Astrocyte (in vitro differentiated cells and primary cell): ENCODE measurements around the gene ZBTB22.

Experiments used
- EZH2 ChIP-seq: IDR thresholded peaks from 2 replicates; pipeline ENCODE4 v1.6.1; 2012; ENCODE audit warnings: mild to moderate bottlenecking, low read length, inconsistent platforms; ENCODE audit not compliant: insufficient read depth
- TF ChIP-seq, protein P1 (sequence below): IDR thresholded peaks from 2 replicates; pipeline ENCODE4 v1.5.1; 2011; ENCODE audit warnings: low read depth, mild to moderate bottlenecking, inconsistent platforms, low read length, moderate library complexity; ENCODE audit not compliant: insufficient read depth

DNA sequence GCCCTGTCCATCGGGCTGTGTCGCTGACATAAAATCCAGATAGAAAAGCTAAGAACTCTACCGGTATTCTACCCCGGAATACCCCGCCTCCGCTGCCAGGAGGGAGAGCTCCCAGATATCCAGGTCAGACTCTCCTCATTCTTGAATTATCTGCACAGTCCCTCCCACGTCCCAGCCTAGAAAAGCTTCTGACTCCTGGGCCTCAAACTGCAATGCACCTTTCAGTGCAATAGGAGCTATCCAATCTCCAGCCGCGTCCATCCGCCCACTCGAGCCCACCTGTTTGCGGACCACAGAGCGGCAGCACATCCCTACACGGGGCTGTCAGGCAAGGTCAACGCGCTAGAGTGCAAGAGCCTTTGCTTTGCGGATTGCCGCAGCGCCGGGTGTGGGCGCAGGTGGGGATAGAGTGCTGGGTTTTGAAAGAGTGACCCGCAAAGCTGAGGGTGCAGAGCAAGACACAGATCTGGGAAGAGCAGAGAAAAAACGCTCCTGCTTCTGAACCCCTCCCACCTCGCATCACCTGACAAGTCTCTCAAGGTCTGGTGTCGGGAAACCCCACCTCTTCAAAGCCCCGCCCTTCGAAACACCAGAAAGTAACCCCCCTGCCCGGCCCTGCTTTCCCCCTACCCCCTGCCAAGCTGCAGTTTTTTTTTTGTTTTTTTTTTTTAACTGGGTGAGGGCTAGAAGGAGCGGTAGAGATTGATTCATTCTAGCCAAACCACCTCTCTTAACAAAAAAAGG, 5.0 kb downstream of the ZBTB22 start:
- TF ChIP-seq, protein P1, sequence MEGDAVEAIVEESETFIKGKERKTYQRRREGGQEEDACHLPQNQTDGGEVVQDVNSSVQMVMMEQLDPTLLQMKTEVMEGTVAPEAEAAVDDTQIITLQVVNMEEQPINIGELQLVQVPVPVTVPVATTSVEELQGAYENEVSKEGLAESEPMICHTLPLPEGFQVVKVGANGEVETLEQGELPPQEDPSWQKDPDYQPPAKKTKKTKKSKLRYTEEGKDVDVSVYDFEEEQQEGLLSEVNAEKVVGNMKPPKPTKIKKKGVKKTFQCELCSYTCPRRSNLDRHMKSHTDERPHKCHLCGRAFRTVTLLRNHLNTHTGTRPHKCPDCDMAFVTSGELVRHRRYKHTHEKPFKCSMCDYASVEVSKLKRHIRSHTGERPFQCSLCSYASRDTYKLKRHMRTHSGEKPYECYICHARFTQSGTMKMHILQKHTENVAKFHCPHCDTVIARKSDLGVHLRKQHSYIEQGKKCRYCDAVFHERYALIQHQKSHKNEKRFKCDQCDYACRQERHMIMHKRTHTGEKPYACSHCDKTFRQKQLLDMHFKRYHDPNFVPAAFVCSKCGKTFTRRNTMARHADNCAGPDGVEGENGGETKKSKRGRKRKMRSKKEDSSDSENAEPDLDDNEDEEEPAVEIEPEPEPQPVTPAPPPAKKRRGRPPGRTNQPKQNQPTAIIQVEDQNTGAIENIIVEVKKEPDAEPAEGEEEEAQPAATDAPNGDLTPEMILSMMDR: no peak
- no peak for TF ChIP-seq EZH2
